SK-N-SH treated with all-trans-retinoic acid at 6 μM for 48 hours (cell line): ENCODE results near the gene FZR1.

Experiments used
- ATAC-seq: fragments of 200-7000 bp; cut with Tn5 transposase; 3 replicates; pipeline ENCODE4 v1.9.1; 2020; ENCODE audit warnings: mild to moderate bottlenecking, moderate library complexity
- ARNTL ChIP-seq: fragments of 450-650 bp; formaldehyde crosslinking; IDR thresholded peaks from 2 replicates; pipeline ENCODE4 v1.5.0; 2020; ENCODE audit warnings: low read depth, mild to moderate bottlenecking, moderate library complexity, borderline replicate concordance
- BACH2 ChIP-seq: fragments of 250-450 bp; sonication (Bioruptor Pico); IDR thresholded peaks from 2 replicates; pipeline ENCODE4 v1.9.0; 2021; ENCODE audit warnings: mild to moderate bottlenecking, borderline replicate concordance
- CREB5 ChIP-seq: fragments of 250-450 bp; sonication (Bioruptor Pico); IDR thresholded peaks from 2 replicates; pipeline ENCODE4 v1.5.1; 2020; ENCODE audit warnings: low read depth, mild to moderate bottlenecking, moderate library complexity
- CSDC2 ChIP-seq: fragments of 250-450 bp; sonication (Bioruptor Pico); IDR thresholded peaks from 2 replicates; pipeline ENCODE4 v1.5.0; 2020; ENCODE audit warnings: mild to moderate bottlenecking, moderate library complexity
- CSRNP3 ChIP-seq: fragments of 250-450 bp; sonication (Bioruptor Pico); IDR thresholded peaks from 2 replicates; pipeline ENCODE4 v1.5.1; 2021; ENCODE audit warnings: mild to moderate bottlenecking, moderate library complexity
- ESRRG ChIP-seq: fragments of 250-450 bp; sonication (Bioruptor Pico); IDR thresholded peaks from 2 replicates; pipeline ENCODE4 v1.6.1; 2021; ENCODE audit warnings: mild to moderate bottlenecking
- GLIS3 ChIP-seq: fragments of 250-450 bp; sonication (Bioruptor Pico); IDR thresholded peaks from 2 replicates; pipeline ENCODE4 v1.5.0; 2020; ENCODE audit warnings: mild to moderate bottlenecking, moderate library complexity
- ISL1 ChIP-seq: fragments of 250-450 bp; sonication (Bioruptor Pico); IDR thresholded peaks from 2 replicates; pipeline ENCODE4 v2.1.2; 2022; ENCODE audit warnings: mild to moderate bottlenecking, moderate library complexity
- PATZ1 ChIP-seq: fragments of 250-450 bp; sonication (Bioruptor Pico); IDR thresholded peaks from 2 replicates; pipeline ENCODE4 v1.8.0; 2020; ENCODE audit warnings: mild to moderate bottlenecking, moderate library complexity, borderline replicate concordance
- PPARA ChIP-seq: fragments of 250-450 bp; sonication (Bioruptor Pico); IDR thresholded peaks from 2 replicates; pipeline ENCODE4 v1.5.0; 2020; ENCODE audit warnings: mild to moderate bottlenecking, borderline replicate concordance
- RARB ChIP-seq: fragments of 250-450 bp; sonication (Bioruptor Pico); IDR thresholded peaks from 2 replicates; pipeline ENCODE4 v1.8.0; 2021; ENCODE audit warnings: mild to moderate bottlenecking, moderate library complexity
- TCF4 ChIP-seq: fragments of 250-450 bp; sonication (Bioruptor Pico); IDR thresholded peaks from 2 replicates; pipeline ENCODE4 v1.8.0; 2021; ENCODE audit warnings: mild to moderate bottlenecking, moderate library complexity, borderline replicate concordance
- TOX ChIP-seq: fragments of 250-450 bp; sonication (Bioruptor Pico); IDR thresholded peaks from 2 replicates; pipeline ENCODE4 v1.8.0; 2021; ENCODE audit warnings: mild to moderate bottlenecking, moderate library complexity, borderline replicate concordance
- TSHZ2 ChIP-seq: fragments of 250-450 bp; sonication (Bioruptor Pico); IDR thresholded peaks from 2 replicates; pipeline ENCODE4 v1.5.0; 2020; ENCODE audit warnings: mild to moderate bottlenecking, moderate library complexity
- ZFP3 ChIP-seq: fragments of 250-450 bp; sonication (Bioruptor Pico); IDR thresholded peaks from 2 replicates; pipeline ENCODE4 v1.5.0; 2020; ENCODE audit warnings: mild to moderate bottlenecking, moderate library complexity
- ZFP30 ChIP-seq: fragments of 450-650 bp; formaldehyde crosslinking; IDR thresholded peaks from 2 replicates; pipeline ENCODE4 v1.5.0; 2022; ENCODE audit warnings: mild to moderate bottlenecking, moderate library complexity
- ZNF565 ChIP-seq: fragments of 450-650 bp; formaldehyde crosslinking; conservative IDR thresholded peaks from 2 replicates; pipeline ENCODE4 v1.5.0; 2020; ENCODE audit warnings: low read depth, mild to moderate bottlenecking, moderate library complexity
- ZNF70 ChIP-seq: fragments of 450-650 bp; formaldehyde crosslinking; IDR thresholded peaks from 2 replicates; pipeline ENCODE4 v1.5.0; 2020; ENCODE audit warnings: mild to moderate bottlenecking, moderate library complexity
- ZNF8 ChIP-seq: fragments of 450-650 bp; formaldehyde crosslinking; IDR thresholded peaks from 2 replicates; pipeline ENCODE4 v1.5.0; 2020; ENCODE audit warnings: mild to moderate bottlenecking, moderate library complexity

The FZR1 gene

GRCh38 chr19:3458229-3459088 lies 47.7 kb upstream of the FZR1 start:
- no peak for TF ChIP-seq PPARA (CRISPR knock-in tag)
- TF ChIP-seq ZFP3, result peak; percentile 10; the same call in 1 of the 2 replicates
- no peak for ATAC-seq

- ATAC-seq, result peak; percentile 88
These were observed 46.8 kb upstream of the FZR1 start for GRCh38 chr19:3459089-3459881.

GRCh38 chr19:3459965-3460582 lies 46.0 kb upstream of the FZR1 start:
- ATAC-seq, result no peak; the same call in 2 of the 3 replicates

More at GRCh38 chr19:3459089-3459881, 46.8 kb upstream of the FZR1 start:
- 0 out of 2 replicates have a peak, but pooled peaks have one; percentile 61 for TF ChIP-seq BACH2 (CRISPR knock-in tag)
- peak; percentile 74; the same call in 1 of the 2 replicates for TF ChIP-seq PATZ1 (CRISPR knock-in tag)
- 0 out of 2 replicates have a peak, but pooled peaks have one; percentile 36 for TF ChIP-seq GLIS3 (CRISPR knock-in tag)
- TF ChIP-seq ZNF70 (CRISPR knock-in tag), result 0 out of 2 replicates have a peak, but pooled peaks have one; percentile 2
- TF ChIP-seq PPARA (CRISPR knock-in tag), result no peak
- TF ChIP-seq ISL1, result no peak

GRCh38 chr19:3462991-3463713 lies 43.0 kb upstream of the FZR1 start:
- no peak for ATAC-seq
- TF ChIP-seq RARB, result no peak
- TF ChIP-seq ESRRG (CRISPR knock-in tag), result no peak
- no peak for TF ChIP-seq ZNF565 (CRISPR knock-in tag)
- no peak for TF ChIP-seq BACH2 (CRISPR knock-in tag)
- TF ChIP-seq TCF4 (CRISPR knock-in tag), result no peak
- TF ChIP-seq CREB5 (CRISPR knock-in tag), result no peak
- no peak for TF ChIP-seq ZNF8 (CRISPR knock-in tag)
- TF ChIP-seq TOX (CRISPR knock-in tag), result no peak
- no peak for TF ChIP-seq CSDC2 (CRISPR knock-in tag)
- TF ChIP-seq ARNTL (CRISPR knock-in tag), result no peak
- no peak for TF ChIP-seq ZFP3

More at GRCh38 chr19:3459965-3460582, 46.0 kb upstream of the FZR1 start:
- TF ChIP-seq ZFP30 (CRISPR knock-in tag) (no peak), ZFP3 (0 out of 2 replicates have a peak, but pooled peaks have one; percentile 47), CSRNP3 (CRISPR knock-in tag) (no peak), BACH2 (CRISPR knock-in tag) (no peak), ESRRG (CRISPR knock-in tag) (no peak), TSHZ2 (CRISPR knock-in tag) (peak; percentile 53; the same call in 1 of the 2 replicates)
